Stimulated activated CD4-positive, alpha-beta T cell treated with anti-CD3 and anti-CD28 coated beads, Interleukin-12 subunit alpha, Interleukin-12 subunit beta, amount 100 ng/mL, for 48 hours (primary cell): ENCODE results near the gene EPHX1.
"Not testable (repeated sequence)": the region's sequence is repeated elsewhere in the genome, so short reads cannot be mapped to it uniquely, and the experiment has no call there.

Experiments used
- DNase-seq, 3 donors: peaks; one replicate each; pipeline ENCODE4 v3.0.0-alpha.2; 2020; ENCODE audit warnings: low read depth in 2 of 3, low spot score in 1 of 3

EPHX1 gene

GRCh38 chr1:225815526-225816178, 5.7 kb downstream of the EPHX1 start:
- no peak for DNase-seq

- DNase-seq, result no peak
Observed at GRCh38 chr1:225816643-225817538, 7.0 kb downstream of the EPHX1 start.

GRCh38 chr1:225817611-225818061, 7.7 kb downstream of the EPHX1 start:
- DNase-seq, result no peak

GRCh38 chr1:225818229-225818628, 8.3 kb downstream of the EPHX1 start:
- no peak for DNase-seq

- no peak for DNase-seq
Observed at GRCh38 chr1:225819346-225820192, 9.6 kb downstream of the EPHX1 start.

- no peak for DNase-seq
Observed at GRCh38 chr1:225820522-225821120, 10.7 kb downstream of the EPHX1 start.

GRCh38 chr1:225822655-225823403, 12.9 kb downstream of the EPHX1 start:
- DNase-seq, result no peak

GRCh38 chr1:225823811-225824261, 13.9 kb downstream of the EPHX1 start:
- DNase-seq, result no peak

- DNase-seq, result no peak
Observed at GRCh38 chr1:225824533-225824941, 14.6 kb downstream of the EPHX1 start.

GRCh38 chr1:225825078-225825477, 15.2 kb downstream of the EPHX1 start:
- no peak for DNase-seq

- no peak for DNase-seq
Observed at GRCh38 chr1:225825607-225826007, 15.7 kb downstream of the EPHX1 start.

- no peak for DNase-seq
Observed at GRCh38 chr1:225827076-225827475, 17.2 kb downstream of the EPHX1 start.

- DNase-seq, result no peak
Observed at GRCh38 chr1:225828706-225829345, 18.9 kb downstream of the EPHX1 start.

GRCh38 chr1:225830841-225831240, 20.9 kb downstream of the EPHX1 start:
- DNase-seq, result no peak

GRCh38 chr1:225834417-225835329, 24.7 kb downstream of the EPHX1 start:
- DNase-seq, result no peak

- no peak for DNase-seq
Observed at GRCh38 chr1:225835856-225836255, 25.9 kb downstream of the EPHX1 start.

GRCh38 chr1:225836296-225836695, 26.4 kb downstream of the EPHX1 start:
- DNase-seq, result not testable (repeated sequence)

GRCh38 chr1:225838793-225839192, 28.9 kb downstream of the EPHX1 start:
- no peak for DNase-seq

- DNase-seq, result no peak
Observed at GRCh38 chr1:225840223-225840610, 30.3 kb downstream of the EPHX1 start.
